A549 (cell line): Measurements from ENCODE around the gene MEF2C. TPM values are rescaled to one million over a fixed set of nuclear protein-coding genes. Genes with fewer than 3 reads are reported as not detected.
A peak's percentile ranks its signal among the peaks of the same experiment; 100 is the strongest.

Experiments used
- ATAC-seq, 2 experiments: fragments of 200-7000 bp in 1 of 2; fragments of >200 bp in 1 of 2; cut with Nextera tagmentation in 1 of 2; cut with Tn5 transposase in 1 of 2; 3 replicates each; pipeline versions ENCODE4 v1.8.0 to v1.9.1; 2018 to 2020; ENCODE audit warnings: mild to moderate bottlenecking in 1 of 2, moderate library complexity in 1 of 2
- CTCF ChIA-PET: fragments of 300-600 bp; sonication (Branson Sonifier 250); formaldehyde crosslinking; extraction: SDS; loops from one replicate; lab custom pipeline; 2021; ENCODE audit warnings: antibody characterized with exemption, inconsistent platforms; lab: Yijun Ruan, JAX
- POLR2A ChIA-PET: fragments of 350-600 bp; formaldehyde crosslinking; extraction: SDS; loops from one replicate; lab custom pipeline; 2021; ENCODE audit warnings: antibody characterized with exemption, inconsistent platforms; lab: Yijun Ruan, JAX
- DNase-seq, 2 experiments: peaks; one replicate each; pipeline versions ENCODE4 v3.0.0 to v3.0.0-alpha.2; 2011 to 2016; ENCODE audit warnings: low read depth in 1 of 2, low spot score in 1 of 2
- FAIRE-seq: peaks from 2 replicates; lab custom pipeline; 2011; peaks lifted over from hg19 to GRCh38; lab: Jason Lieb, UNC
- H3K27ac ChIP-seq, 2 experiments: fragments of >200 bp; sonication (Bioruptor Twin); formaldehyde crosslinking; 3 replicates each; pipeline ENCODE4 v1.5.1; 2016 to 2017
- H3K4me1 ChIP-seq: fragments of >200 bp; sonication (Bioruptor Twin); formaldehyde crosslinking; 3 replicates; pipeline ENCODE4 v1.6.1; 2016
- H3K4me2 ChIP-seq: fragments of >200 bp; sonication (Bioruptor Twin); formaldehyde crosslinking; 3 replicates; pipeline ENCODE4 v1.6.1; 2016
- H3K4me3 ChIP-seq: fragments of >200 bp; sonication (Bioruptor Twin); formaldehyde crosslinking; 3 replicates; pipeline ENCODE4 v1.5.1; 2016
- H3K9me3 ChIP-seq: fragments of >200 bp; sonication (Bioruptor Twin); formaldehyde crosslinking; 3 replicates; pipeline ENCODE4 v1.6.1; 2016
- EHMT2 ChIP-seq: fragments of 200-600 bp; sonication (generic); IDR thresholded peaks from 2 replicates; pipeline ENCODE4 v1.6.1; 2016; ENCODE audit warnings: antibody characterized with exemption, low read depth, mild to moderate bottlenecking, moderate library complexity
- ESRRA ChIP-seq: fragments of 150-350 bp; IDR thresholded peaks from 2 replicates; pipeline ENCODE4 v1.6.1; 2014; ENCODE audit warnings: mild to moderate bottlenecking, low read length, borderline replicate concordance
- FOSL2 ChIP-seq, 2 experiments: fragments of 450-650 bp in 1 of 2; fragments of >200 bp in 1 of 2; sonication (Bioruptor Twin) in 1 of 2; formaldehyde crosslinking; IDR thresholded peaks; 2 replicates each; pipeline versions ENCODE4 v1.5.0 to v1.6.1; 2016 to 2020; ENCODE audit warnings: mild to moderate bottlenecking in 1 of 2, moderate library complexity in 1 of 2
- FOXS1 ChIP-seq: fragments of 250-450 bp; sonication (Bioruptor Pico); IDR thresholded peaks from 2 replicates; pipeline ENCODE4 v1.5.0; 2020; ENCODE audit warnings: mild to moderate bottlenecking, moderate library complexity
- GATA3 ChIP-seq: IDR thresholded peaks from 2 replicates; pipeline ENCODE4 v1.6.1; 2012; ENCODE audit warnings: borderline replicate concordance
- HOXA7 ChIP-seq: fragments of 250-450 bp; sonication (Bioruptor Pico); IDR thresholded peaks from 2 replicates; pipeline ENCODE4 v1.5.0; 2020; ENCODE audit warnings: mild to moderate bottlenecking, moderate library complexity
- KDM1A ChIP-seq: fragments of 200-600 bp; sonication (generic); IDR thresholded peaks from 2 replicates; pipeline ENCODE4 v1.6.1; 2016; ENCODE audit warnings: low read depth, mild to moderate bottlenecking
- MYC ChIP-seq: IDR thresholded peaks from 2 replicates; pipeline ENCODE4 v1.6.1; 2012; ENCODE audit warnings: mild to moderate bottlenecking, inconsistent platforms, low read length, improper control_type of control experiment, borderline replicate concordance
- RCOR1 ChIP-seq: fragments of 150-350 bp; IDR thresholded peaks from 2 replicates; pipeline ENCODE4 v1.6.1; 2014; ENCODE audit warnings: antibody characterized with exemption, low read length, low read depth
- SMC3 ChIP-seq: fragments of >200 bp; sonication (Bioruptor Twin); formaldehyde crosslinking; IDR thresholded peaks from 3 replicates; pipeline ENCODE4 v1.6.1; 2018; ENCODE audit warnings: inconsistent platforms
- ZC3H11A ChIP-seq: fragments of 450-650 bp; IDR thresholded peaks from 2 replicates; pipeline ENCODE4 v1.6.1; 2014; ENCODE audit warnings: antibody characterized with exemption, mild to moderate bottlenecking
- ZSCAN20 ChIP-seq: fragments of 250-450 bp; sonication (Bioruptor Pico); IDR thresholded peaks from 2 replicates; pipeline ENCODE4 v1.8.0; 2022; ENCODE audit warnings: mild to moderate bottlenecking, moderate library complexity
- WGBS: methylation state at CpG from one replicate; pipeline ENCODE4 v1.1.6; 2017; ENCODE audit errors: missing lambda C conversion rate; 5-methylcytosine and 5-hydroxymethylcytosine counted together
- polyA plus RNA-seq, 4 experiments: library from polyadenylated mRNA; depleted of rRNA in 3 of 4; stranded (reverse); fragments of >200 nt; fragmentation: RNase III in 1 of 4; extraction: RNeasy Plus Mini Kit Qiagen cat#74134 plus additional on column Dnase treatment in 1 of 4; gene quantifications; 2 replicates in 3 of 4; 3 replicates in 1 of 4; pipeline ENCODE4 v1.2.3, GENCODE V29; 2011 to 2017
- TF ChIP-seq, protein P1 (sequence below): fragments of 150-350 bp; IDR thresholded peaks from 2 replicates; pipeline ENCODE4 v1.6.1; 2014; ENCODE audit warnings: low read depth, mild to moderate bottlenecking, low read length
- TF ChIP-seq, protein P2 (sequence below): fragments of >200 bp; sonication (Bioruptor Twin); formaldehyde crosslinking; IDR thresholded peaks from 3 replicates; pipeline ENCODE4 v1.6.1; 2016
- TF ChIP-seq, protein P3 (sequence below): IDR thresholded peaks from 2 replicates; pipeline ENCODE4 v1.6.1; 2012

MEF2C gene
- polyA plus RNA-seq, 2 of the 4 experiments (the other 2 are of a cell fraction), result 0.03 to 0.06 TPM

DNA sequence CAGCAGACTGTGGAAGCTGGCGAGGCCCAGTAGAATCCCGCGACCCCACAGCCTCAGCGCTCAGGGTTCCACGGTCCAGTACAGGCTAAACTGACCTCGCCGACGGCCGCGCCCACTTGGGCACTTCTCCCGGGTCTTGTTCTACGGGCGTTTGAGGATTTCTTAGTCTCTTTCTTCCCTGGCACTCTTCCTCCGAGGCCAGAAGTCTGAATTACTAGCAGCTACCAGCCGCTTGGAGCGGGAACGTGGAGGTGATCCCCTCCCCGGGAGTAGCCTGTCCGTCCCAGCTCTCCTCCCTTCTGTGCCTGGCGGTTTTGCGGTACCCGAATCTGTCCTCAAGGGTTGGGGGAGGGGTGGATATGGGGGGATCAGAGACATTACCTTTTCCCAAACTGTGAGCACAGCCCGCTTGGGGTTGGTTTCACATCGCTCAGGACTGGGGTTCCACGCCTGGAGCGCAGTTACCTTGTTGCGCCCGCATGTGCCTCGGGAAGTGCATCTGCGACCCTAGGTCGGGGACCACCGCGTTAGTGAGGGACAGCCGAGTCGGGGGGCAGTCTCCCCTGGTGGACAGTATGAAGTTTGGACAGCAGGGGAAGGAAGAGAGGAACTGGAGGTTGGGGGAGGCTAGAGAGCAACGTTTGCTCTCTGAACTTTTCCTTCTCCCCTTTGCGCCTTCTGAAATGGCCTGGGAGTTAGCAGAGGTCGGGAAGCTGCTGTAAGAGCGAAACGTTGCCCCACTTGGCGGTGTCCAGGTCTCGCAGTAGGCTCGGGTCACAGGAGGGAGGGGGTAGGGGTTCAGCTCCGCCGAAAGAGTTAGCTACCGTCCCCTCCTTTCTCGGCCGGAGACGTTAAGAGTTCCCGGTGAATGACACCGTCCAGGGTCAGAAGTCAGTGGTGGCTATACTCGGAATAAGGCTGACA, 190.8 kb downstream of the MEF2C start:
- TF ChIP-seq, protein P1, sequence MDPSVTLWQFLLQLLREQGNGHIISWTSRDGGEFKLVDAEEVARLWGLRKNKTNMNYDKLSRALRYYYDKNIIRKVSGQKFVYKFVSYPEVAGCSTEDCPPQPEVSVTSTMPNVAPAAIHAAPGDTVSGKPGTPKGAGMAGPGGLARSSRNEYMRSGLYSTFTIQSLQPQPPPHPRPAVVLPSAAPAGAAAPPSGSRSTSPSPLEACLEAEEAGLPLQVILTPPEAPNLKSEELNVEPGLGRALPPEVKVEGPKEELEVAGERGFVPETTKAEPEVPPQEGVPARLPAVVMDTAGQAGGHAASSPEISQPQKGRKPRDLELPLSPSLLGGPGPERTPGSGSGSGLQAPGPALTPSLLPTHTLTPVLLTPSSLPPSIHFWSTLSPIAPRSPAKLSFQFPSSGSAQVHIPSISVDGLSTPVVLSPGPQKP, result no peak
- no peak for TF ChIP-seq FOSL2 (IDR thresholded peaks at IDR 0.05)
- no peak for TF ChIP-seq FOSL2 (CRISPR knock-in tag; IDR thresholded peaks at IDR 0.05)
- no peak for TF ChIP-seq EHMT2
- TF ChIP-seq, protein P2, sequence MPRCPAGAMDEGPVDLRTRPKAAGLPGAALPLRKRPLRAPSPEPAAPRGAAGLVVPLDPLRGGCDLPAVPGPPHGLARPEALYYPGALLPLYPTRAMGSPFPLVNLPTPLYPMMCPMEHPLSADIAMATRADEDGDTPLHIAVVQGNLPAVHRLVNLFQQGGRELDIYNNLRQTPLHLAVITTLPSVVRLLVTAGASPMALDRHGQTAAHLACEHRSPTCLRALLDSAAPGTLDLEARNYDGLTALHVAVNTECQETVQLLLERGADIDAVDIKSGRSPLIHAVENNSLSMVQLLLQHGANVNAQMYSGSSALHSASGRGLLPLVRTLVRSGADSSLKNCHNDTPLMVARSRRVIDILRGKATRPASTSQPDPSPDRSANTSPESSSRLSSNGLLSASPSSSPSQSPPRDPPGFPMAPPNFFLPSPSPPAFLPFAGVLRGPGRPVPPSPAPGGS, result no peak
- no peak for TF ChIP-seq ZC3H11A
- TF ChIP-seq SMC3, result no peak
- TF ChIP-seq, protein P3, sequence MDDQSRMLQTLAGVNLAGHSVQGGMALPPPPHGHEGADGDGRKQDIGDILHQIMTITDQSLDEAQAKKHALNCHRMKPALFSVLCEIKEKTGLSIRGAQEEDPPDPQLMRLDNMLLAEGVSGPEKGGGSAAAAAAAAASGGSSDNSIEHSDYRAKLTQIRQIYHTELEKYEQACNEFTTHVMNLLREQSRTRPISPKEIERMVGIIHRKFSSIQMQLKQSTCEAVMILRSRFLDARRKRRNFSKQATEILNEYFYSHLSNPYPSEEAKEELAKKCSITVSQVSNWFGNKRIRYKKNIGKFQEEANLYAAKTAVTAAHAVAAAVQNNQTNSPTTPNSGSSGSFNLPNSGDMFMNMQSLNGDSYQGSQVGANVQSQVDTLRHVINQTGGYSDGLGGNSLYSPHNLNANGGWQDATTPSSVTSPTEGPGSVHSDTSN, result no peak
- TF ChIP-seq FOXS1 (CRISPR knock-in tag), result no peak
- no peak for TF ChIP-seq RCOR1
- TF ChIP-seq, all 56 proteins: peak for 0
- H3K27ac ChIP-seq, result no peak overlapping the region
- H3K4me2 ChIP-seq, result peak overlapping the region; percentile 83
- ATAC-seq (peak in 1 of 2 experiments; percentile 52; a peak in 3 of 6 replicates), DNase-seq (no peak), FAIRE-seq (no peak)
- no peak overlapping the region for H3K4me3 ChIP-seq
- no peaks in the 10 kb centered on the region for H3K9me3 ChIP-seq
- ChIA-PET CTCF (interaction anchor here (0.8 to 4.2 kb wide), 15 partner anchors 8 to 923 kb away, joined by 3 to 58 read pairs (median 3); no protein-coding TSS in a partner anchor), POLR2A (no interaction called here)
- H3K4me1 ChIP-seq, result peaks cover 3% of the 10 kb centered on the region; the same call in 1 of the 3 replicates
- WGBS, result 33% methylated on average over 45 of the region's 52 CpGs

DNA sequence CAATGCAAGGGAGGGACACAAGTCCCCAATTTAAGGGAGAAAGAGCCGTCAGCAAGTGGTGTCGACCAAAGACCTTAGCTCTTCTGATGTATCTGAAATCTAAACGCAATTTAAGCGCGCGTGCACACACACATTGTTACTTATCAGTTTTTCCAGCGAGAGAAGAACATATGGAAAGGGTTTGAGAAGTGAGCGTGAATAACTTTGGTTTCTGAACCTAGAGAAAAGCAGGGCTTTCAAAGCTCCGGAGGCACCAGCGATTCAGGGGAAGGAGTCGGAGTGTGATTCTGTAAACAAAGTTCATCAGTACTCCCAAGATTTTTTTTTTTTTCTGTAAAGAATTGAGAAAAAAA, 191.8 kb downstream of the MEF2C start:
- Histone ChIP-seq H3K27ac (no peak overlapping the region), H3K4me3 (0 out of 3 replicates have a peak overlapping the region, but pooled peaks have one; percentile 27), H3K9me3 (no peaks in the 10 kb centered on the region), H3K4me2 (peak overlapping the region; percentile 83), H3K4me1 (peaks cover 3% of the 10 kb centered on the region; the same call in 1 of the 3 replicates)
- no peak for DNase-seq
- TF ChIP-seq KDM1A (no peak), MYC (no peak), ZSCAN20 (no peak), SMC3 (no peak), ESRRA (no peak), ZC3H11A (no peak), GATA3 (no peak), HOXA7 (no peak)
- TF ChIP-seq, protein P1, result no peak
- peak in 1 of 2 experiments; percentile 22; a peak in 3 of 6 replicates for ATAC-seq
- POLR2A ChIA-PET, result no interaction called here
- CTCF ChIA-PET, result interaction anchor here (0.7 to 4.2 kb wide), 39 partner anchors 10 to 962 kb away, joined by 3 to 58 read pairs (median 4); no protein-coding TSS in a partner anchor
- no peak for FAIRE-seq
- 12% methylated on average over 11 of the region's 11 CpGs for WGBS
